Measurements from ENCODE around the gene SUV39H2. TPM values are rescaled to one million over a fixed set of nuclear protein-coding genes. Genes with fewer than 3 reads are reported as not detected.
A peak's percentile ranks its signal among the peaks of the same experiment; 100 is the strongest.
"Not testable (repeated sequence)": the region's sequence is repeated elsewhere in the genome, so short reads cannot be mapped to it uniquely, and the experiment has no call there.

Gene SUV39H2
- total RNA-seq, 2 experiments from 2014 or later: 30.9 to 36.6 TPM

DNA sequence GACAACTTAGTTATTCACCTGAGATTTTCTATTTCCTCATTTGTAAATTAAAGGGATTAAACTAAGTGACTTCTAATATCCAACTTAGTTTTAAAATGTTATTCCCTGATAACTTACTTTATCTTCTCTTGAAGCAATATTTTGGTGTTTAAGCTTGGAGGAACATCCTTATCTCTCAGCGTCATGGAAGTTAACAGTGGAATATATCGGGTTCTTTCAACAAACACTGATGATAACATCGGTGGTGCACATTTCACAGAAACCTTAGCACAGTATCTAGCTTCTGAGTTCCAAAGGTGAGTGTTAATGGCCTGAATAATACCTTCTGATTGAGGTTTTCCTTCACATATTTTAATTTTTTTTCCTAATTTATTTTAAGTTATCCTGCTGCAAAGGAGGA is 26.4 kb upstream of the SUV39H2 start:
- no peak for DNase-seq
- peaks cover 37% of the 10 kb centered on the region for H3K36me3 Mint-ChIP-seq (ENCODE audit: low read depth)
- CTCF ChIA-PET: interaction anchor here (2.3 kb wide), 1 partner anchor 14 kb away, joined by 5 read pairs; the partner anchor contains the start of genes CDNF, HSPA14 and MSANTD7

DNA sequence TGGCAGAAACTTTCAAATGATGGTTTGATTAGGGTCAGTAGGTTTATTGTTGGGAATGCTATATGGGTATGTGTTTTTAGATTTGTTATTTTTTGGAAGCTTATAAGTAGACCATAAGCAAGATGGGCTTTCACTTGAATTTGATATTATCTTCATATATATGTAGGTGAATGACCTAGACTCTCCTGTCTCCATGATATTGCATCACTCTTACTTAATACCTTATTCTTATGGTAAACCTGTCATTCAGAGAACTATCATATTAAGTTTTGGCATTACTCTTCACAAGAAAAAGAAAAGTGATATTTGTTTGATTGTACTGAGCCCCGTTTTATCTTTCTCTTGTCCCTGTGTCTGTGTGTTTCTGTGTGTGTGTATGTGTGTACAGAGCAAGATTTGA is 23.2 kb upstream of the SUV39H2 start:
- peaks cover 40% of the 10 kb centered on the region for H3K36me3 Mint-ChIP-seq (ENCODE audit: low read depth)
- no peak for DNase-seq
- no peaks in the 10 kb centered on the region for H3K27me3 Mint-ChIP-seq
- ChIA-PET CTCF (no interaction called here), POLR2A (no interaction called here)
- H3K27ac Mint-ChIP-seq: no peak overlapping the region
- H3K9me3 Mint-ChIP-seq: no peaks in the 10 kb centered on the region
- no peaks in the 10 kb centered on the region for H3K4me1 Mint-ChIP-seq
- no peak overlapping the region for H3K4me3 Mint-ChIP-seq

More for the DNA sequence above, 26.4 kb upstream of the SUV39H2 start:
- Mint-ChIP-seq H3K9me3 (no peaks in the 10 kb centered on the region), H3K27ac (no peak overlapping the region), H3K4me1 (no peaks in the 10 kb centered on the region), H3K4me3 (no peak overlapping the region), H3K27me3 (no peaks in the 10 kb centered on the region)
- POLR2A ChIA-PET: no interaction called here

DNA sequence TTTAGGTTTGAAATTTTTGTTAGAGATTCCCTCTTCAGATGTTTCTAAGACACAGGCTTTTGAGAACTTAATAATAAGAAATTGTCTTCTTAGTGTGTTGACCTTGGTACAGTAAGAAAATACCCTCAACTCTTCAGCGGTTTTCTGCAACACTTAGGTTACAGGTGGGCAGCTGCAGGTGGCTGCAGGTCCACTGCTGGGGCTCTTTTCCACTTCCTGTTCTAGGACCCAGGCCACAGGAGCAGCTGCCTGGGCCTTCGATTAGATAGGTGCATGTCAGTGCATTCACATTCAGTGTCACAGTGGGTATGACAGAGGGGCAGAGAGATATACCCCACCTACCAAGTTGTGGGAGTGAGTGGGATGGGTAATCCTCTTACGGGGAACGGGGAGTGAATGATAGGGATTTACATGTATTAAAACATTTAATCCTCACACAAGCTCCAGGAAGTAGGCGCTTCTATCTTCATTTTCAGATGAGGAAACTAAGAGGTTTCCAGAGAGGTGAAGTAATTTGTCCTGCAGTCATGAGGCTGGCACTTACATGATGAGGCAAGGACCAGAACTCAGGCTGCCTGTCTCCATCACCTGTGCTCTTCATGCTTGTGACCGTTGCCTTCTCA is 20.2 kb upstream of the SUV39H2 start:
- Mint-ChIP-seq H3K27ac (no peak overlapping the region), H3K4me3 (no peak overlapping the region), H3K4me1 (no peaks in the 10 kb centered on the region), H3K9me3 (no peaks in the 10 kb centered on the region), H3K27me3 (no peaks in the 10 kb centered on the region), H3K36me3 (ENCODE audit: low read depth) (peaks cover 40% of the 10 kb centered on the region)
- ChIA-PET CTCF (interaction anchor here (1.4 kb wide), 1 partner anchor 15 kb away, joined by 4 read pairs; no protein-coding TSS in a partner anchor), POLR2A (no interaction called here)
- DNase-seq: no peak

DNA sequence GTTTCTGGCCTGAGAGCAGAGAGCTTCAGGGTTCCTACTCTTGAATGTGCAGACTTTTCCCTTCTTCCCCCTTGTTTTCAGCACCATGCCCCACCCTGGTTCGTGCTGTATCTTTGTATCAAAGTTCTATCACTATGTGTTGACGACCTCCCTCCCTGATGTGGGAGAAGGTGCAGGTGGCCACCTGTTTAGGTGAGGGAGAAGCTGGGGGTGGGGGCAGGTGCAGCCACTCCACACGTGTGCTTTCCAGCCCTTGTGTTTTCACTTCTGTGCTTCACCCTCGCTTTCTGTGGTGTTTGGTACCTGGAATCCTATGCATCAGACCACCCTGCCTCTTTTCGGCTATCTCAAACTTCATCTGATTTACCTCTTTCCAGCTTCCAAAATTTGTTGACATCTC is 19.6 kb upstream of the SUV39H2 start:
- Mint-ChIP-seq H3K27ac (no peak overlapping the region), H3K4me3 (no peak overlapping the region), H3K27me3 (no peaks in the 10 kb centered on the region), H3K9me3 (no peaks in the 10 kb centered on the region), H3K36me3 (ENCODE audit: low read depth) (peaks cover 42% of the 10 kb centered on the region), H3K4me1 (no peaks in the 10 kb centered on the region)
- ChIA-PET CTCF (interaction anchor here (1.4 kb wide), 1 partner anchor 16 kb away, joined by 4 read pairs; no protein-coding TSS in a partner anchor), POLR2A (no interaction called here)
- DNase-seq: no peak

DNA sequence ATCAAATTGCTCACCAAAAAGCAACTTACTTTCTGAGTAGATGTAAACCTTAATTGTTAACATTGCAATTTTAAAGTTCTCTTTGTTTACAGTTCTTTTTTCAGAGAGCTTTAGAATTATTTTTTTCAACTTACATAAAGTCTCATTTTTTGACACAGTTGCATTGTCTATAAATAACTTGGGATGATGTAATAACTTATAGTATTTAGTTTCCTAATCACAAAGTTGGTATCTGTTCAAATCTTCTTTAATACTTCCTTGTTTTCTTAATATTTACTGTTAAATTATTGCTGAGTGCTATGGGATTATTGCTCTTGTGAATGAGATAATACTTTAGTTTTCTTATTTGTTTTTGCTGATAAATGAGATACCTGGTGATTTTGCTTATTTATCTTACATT is 18.9 kb upstream of the SUV39H2 start:
- CTCF ChIA-PET: interaction anchor here (1.4 to 1.6 kb wide), 2 partner anchors 16 to 22 kb away, joined by 4 to 5 read pairs; no protein-coding TSS in a partner anchor
- no peaks in the 10 kb centered on the region for H3K4me1 Mint-ChIP-seq
- POLR2A ChIA-PET: no interaction called here
- H3K9me3 Mint-ChIP-seq: no peaks in the 10 kb centered on the region
- H3K27ac Mint-ChIP-seq: no peak overlapping the region
- no peaks in the 10 kb centered on the region for H3K27me3 Mint-ChIP-seq
- H3K36me3 Mint-ChIP-seq (ENCODE audit: low read depth): peaks cover 42% of the 10 kb centered on the region
- no peak overlapping the region for H3K4me3 Mint-ChIP-seq
- DNase-seq: no peak

DNA sequence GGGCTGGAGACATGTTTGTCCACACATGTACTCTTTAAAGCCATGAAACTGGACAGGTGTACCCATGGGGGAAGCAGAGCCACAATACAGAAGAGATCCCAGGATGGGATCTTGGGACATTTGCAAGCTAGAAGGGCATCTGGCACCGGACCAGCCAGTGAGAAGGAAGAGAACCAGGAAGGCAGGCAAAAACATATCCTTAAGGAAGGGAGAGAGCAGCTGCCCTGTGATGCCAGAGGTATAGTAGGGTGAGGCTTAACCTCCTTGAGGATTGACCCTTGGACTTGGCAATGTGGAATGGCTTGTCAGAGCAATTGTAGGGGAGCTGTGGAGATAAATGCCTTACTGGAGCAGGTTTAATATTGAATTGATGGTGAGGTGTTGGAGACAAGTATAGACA is 17.9 kb upstream of the SUV39H2 start:
- ChIA-PET POLR2A (no interaction called here), CTCF (interaction anchor here (1.6 kb wide), 1 partner anchor 21 kb away, joined by 5 read pairs; no protein-coding TSS in a partner anchor)
- Mint-ChIP-seq H3K9me3 (no peaks in the 10 kb centered on the region), H3K27me3 (no peaks in the 10 kb centered on the region), H3K4me1 (no peaks in the 10 kb centered on the region), H3K27ac (peak overlapping the region; percentile 12), H3K36me3 (ENCODE audit: low read depth) (peaks cover 45% of the 10 kb centered on the region), H3K4me3 (no peak overlapping the region)
- no peak for DNase-seq

DNA sequence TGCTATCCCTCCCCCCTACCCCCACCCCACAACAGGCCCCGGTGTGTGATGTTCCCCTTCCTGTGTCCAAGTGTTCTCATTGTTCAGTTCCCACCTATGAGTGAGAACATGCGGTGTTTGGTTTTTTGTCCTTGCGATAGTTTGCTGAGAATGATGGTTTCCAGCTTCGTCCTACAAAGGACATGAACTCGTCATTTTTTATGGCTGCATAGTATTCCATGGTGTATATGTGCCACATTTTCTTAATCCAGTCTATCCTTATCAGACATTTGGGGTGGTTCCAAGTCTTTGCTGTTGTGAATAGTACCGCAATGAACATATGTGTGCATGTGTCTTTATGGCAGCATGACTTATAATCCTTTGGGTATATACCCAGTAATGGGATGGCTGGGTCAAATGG is 14.2 kb upstream of the SUV39H2 start:
- H3K36me3 Mint-ChIP-seq (ENCODE audit: low read depth): peaks cover 50% of the 10 kb centered on the region
- H3K9me3 Mint-ChIP-seq, H3K4me3 Mint-ChIP-seq, DNase-seq, H3K27ac Mint-ChIP-seq, H3K4me1 Mint-ChIP-seq, POLR2A ChIA-PET, H3K27me3 Mint-ChIP-seq, CTCF ChIA-PET: not testable (repeated sequence)

DNA sequence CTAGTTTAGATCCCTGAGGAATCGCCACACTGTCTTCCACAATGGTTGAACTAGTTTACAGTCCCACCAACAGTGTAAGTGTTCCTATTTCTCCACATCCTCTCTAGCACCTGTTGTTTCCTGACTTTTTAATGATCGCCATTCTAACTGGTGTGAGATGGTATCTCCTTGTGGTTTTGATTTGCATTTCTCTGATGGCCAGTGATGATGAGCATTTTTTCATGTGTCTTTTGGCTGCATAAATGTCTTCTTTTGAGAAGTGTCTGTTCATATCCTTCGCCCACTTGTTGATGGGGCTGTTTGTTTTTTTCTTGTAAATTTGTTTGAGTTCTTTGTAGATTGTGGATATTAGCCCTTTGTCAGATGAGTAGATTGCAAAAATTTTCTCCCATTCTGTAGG is 13.8 kb upstream of the SUV39H2 start:
- H3K9me3 Mint-ChIP-seq, CTCF ChIA-PET, H3K4me1 Mint-ChIP-seq, H3K27me3 Mint-ChIP-seq, POLR2A ChIA-PET, H3K27ac Mint-ChIP-seq, DNase-seq, H3K4me3 Mint-ChIP-seq: not testable (repeated sequence)
- H3K36me3 Mint-ChIP-seq (ENCODE audit: low read depth): peaks cover 54% of the 10 kb centered on the region

DNA sequence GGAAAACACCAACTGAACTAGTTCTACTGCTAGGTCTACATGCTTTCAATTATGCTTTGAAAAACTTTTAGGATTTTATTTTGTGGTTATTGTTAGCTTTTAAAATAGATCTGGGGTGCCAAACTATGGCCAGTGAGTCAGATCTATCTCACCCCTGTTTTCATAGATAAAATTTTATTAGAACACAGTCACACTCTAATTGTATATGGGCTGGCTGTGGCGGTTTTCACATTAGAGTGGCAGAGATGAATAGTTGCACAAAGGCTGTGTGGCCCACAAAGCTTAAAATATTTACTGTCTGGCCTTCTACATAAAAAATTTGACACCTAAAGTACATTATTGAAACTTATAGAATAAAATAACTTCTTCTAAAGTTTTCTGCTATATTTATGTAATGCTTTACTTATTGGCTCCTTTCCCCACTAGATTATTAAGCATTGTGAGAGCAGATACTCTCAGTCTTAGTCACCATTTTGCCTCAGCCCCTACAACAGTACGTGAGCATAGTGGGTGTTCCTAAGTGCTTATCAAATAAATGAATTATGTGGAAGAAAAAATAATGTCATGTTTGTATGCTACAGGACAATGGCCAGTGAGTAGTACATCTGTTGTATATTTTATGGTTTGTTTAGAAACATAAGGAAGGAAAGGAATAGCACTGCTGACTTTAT is 5.4 kb upstream of the SUV39H2 start:
- no peak overlapping the region for H3K4me3 Mint-ChIP-seq
- no peaks in the 10 kb centered on the region for H3K9me3 Mint-ChIP-seq
- peaks cover 18% of the 10 kb centered on the region for H3K36me3 Mint-ChIP-seq (ENCODE audit: low read depth)
- H3K4me1 Mint-ChIP-seq: peaks cover 24% of the 10 kb centered on the region
- DNase-seq: no peak
- no peaks in the 10 kb centered on the region for H3K27me3 Mint-ChIP-seq
- ChIA-PET CTCF (interaction anchor here (1.4 kb wide), 1 partner anchor 10 kb away, joined by 3 read pairs; no protein-coding TSS in a partner anchor), POLR2A (no interaction called here)
- H3K27ac Mint-ChIP-seq: no peak overlapping the region

DNA sequence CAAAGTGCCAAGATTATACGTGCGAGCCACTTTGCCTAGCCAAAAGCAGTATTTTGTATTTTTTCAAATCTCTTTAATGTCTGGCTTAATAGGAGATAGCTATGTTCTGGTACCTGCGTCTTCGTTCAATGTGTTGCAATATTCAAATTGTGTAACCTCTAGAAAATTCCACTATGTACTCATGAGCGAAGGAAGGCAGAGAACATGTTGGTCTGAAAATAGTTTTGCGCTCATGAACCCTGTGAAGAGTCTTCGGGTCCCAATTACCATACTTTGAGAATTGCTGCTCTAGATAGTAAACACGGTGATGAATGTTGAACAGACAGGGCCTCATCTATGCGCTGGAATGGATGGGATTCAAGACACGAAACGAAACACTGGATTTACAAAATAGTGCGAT is 2.7 kb upstream of the SUV39H2 start:
- Mint-ChIP-seq H3K36me3 (ENCODE audit: low read depth) (peaks cover 4% of the 10 kb centered on the region), H3K27ac (no peak overlapping the region), H3K4me3 (no peak overlapping the region), H3K27me3 (no peaks in the 10 kb centered on the region), H3K4me1 (peaks cover 39% of the 10 kb centered on the region), H3K9me3 (no peaks in the 10 kb centered on the region)
- ChIA-PET POLR2A (no interaction called here), CTCF (no interaction called here)
- DNase-seq: no peak

DNA sequence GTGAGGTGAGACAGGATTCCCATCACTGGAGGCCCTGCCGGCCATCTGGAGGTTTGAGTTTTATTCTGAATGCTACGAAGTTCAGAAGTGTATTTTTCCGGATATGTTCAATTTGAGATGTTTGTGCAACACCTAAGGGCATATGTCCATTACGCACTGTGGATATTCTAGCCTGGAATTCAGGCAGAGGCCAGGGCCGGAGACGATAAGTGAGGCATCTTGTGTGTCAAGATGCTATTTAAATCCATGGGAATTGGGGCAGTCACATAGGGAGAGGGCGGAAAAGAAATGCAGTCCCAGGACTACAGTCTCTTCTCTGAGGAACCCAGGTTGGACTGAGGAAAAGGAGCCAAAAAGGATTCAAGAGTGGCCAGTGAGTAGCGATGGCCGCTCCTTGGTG is 1.9 kb upstream of the SUV39H2 start:
- no peaks in the 10 kb centered on the region for H3K9me3 Mint-ChIP-seq
- peak overlapping the region; percentile 58 for H3K27ac Mint-ChIP-seq
- H3K4me3 Mint-ChIP-seq: peak overlapping the region; percentile 96
- peaks cover 42% of the 10 kb centered on the region for H3K4me1 Mint-ChIP-seq
- no peaks in the 10 kb centered on the region for H3K27me3 Mint-ChIP-seq
- no peak for DNase-seq
- CTCF ChIA-PET: interaction anchor here (1.2 kb wide), 1 partner anchor 262 kb away, joined by 3 read pairs; no protein-coding TSS in a partner anchor
- peaks cover 2% of the 10 kb centered on the region for H3K36me3 Mint-ChIP-seq (ENCODE audit: low read depth)
- POLR2A ChIA-PET: no interaction called here

DNA sequence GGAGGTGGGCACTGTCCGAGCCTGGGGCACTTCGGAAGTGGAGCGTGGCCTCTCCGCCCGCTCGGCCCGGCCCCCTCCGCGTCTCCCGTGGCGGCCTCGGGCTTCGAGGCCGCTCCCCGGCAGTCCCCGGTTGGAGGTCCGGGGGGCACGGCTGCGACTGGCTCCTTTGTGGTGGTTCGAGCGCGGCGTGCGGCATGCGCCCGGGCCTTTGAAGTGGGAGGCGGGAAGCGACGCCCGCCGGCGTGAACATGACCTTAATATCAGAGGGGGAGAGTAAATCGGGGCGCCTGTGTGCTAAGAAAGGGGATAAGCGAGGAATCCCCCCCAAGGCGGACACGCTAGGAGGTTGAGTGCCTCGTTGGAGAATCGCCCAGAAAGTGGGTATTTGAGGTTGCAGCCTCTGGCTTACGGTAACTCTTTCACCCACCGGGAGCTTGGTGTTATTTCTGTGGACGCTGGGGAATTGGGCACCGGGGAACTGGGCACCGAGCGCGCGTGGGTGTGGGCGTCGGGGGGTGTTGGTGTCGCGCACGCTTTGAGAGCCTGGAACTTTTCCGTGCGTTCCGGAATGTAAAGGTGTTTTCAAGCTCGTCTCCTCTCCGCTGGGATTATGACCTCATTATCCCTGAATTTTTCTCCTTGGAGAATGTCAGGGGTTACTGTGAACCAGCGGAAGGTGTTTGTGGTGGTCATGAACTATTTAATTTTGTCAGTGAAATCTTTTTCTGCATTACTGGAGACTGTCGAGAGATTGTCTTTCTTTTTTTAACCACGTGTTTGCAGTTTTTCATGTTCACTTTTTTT is 660 bp downstream of the SUV39H2 start:
- peak; percentile 41 for DNase-seq
- Mint-ChIP-seq H3K4me1 (peaks cover 53% of the 10 kb centered on the region), H3K9me3 (no peaks in the 10 kb centered on the region), H3K36me3 (ENCODE audit: low read depth) (peaks cover 13% of the 10 kb centered on the region), H3K27me3 (no peaks in the 10 kb centered on the region), H3K27ac (peak overlapping the region; percentile 90), H3K4me3 (peak overlapping the region; percentile 96)
- POLR2A ChIA-PET: interaction anchor here (0.5 kb wide), 1 partner anchor 47 kb away, joined by 5 read pairs; no protein-coding TSS in a partner anchor
- CTCF ChIA-PET: interaction anchor here (0.9 to 1.9 kb wide), 5 partner anchors 10 to 350 kb away, joined by 3 to 4 read pairs (median 4); partner anchors contain the start of gene DCLRE1C

DNA sequence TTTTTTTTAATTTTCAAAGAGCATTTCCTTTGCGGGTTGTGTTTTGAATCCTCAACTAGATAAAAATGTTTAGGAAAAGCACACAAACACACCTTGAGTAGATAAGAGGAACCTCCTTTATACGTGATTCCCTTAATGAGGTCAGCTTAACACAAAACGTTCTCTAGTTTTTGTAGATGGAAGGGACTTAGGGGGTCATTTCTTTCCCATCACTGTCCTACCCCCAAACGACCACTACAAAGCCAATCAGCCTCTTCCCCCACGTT is 1.2 kb downstream of the SUV39H2 start:
- Mint-ChIP-seq H3K9me3 (no peaks in the 10 kb centered on the region), H3K4me1 (peaks cover 53% of the 10 kb centered on the region), H3K27me3 (no peaks in the 10 kb centered on the region), H3K4me3 (peak overlapping the region; percentile 96), H3K27ac (peak overlapping the region; percentile 90), H3K36me3 (ENCODE audit: low read depth) (peaks cover 13% of the 10 kb centered on the region)
- ChIA-PET CTCF (interaction anchor here (1.9 kb wide), 1 partner anchor 74 kb away, joined by 4 read pairs; the partner anchor contains the start of gene DCLRE1C), POLR2A (interaction anchor here (0.6 kb wide), 1 partner anchor 305 kb away, joined by 3 read pairs; no protein-coding TSS in a partner anchor)
- DNase-seq: no peak
